GM18868 (cell line): ENCODE results near the gene MVK.

Experiments
- ATAC-seq: cut with Tn5 transposase; IDR thresholded peaks from one replicate; pipeline ENCODE4 v1.9.1; 2021; ENCODE audit warnings: mild to moderate bottlenecking, moderate library complexity; ENCODE audit not compliant: unreplicated experiment

The MVK gene

GRCh38 chr12:109605599-109606228 lies 32.1 kb downstream of the MVK start:
- no peak for ATAC-seq

GRCh38 chr12:109606320-109607028 lies 32.9 kb downstream of the MVK start:
- no peak for ATAC-seq

- ATAC-seq: no peak
Observed at GRCh38 chr12:109607618-109608017, 34.0 kb downstream of the MVK start.

GRCh38 chr12:109608270-109608669 lies 34.7 kb downstream of the MVK start:
- ATAC-seq: no peak

GRCh38 chr12:109608793-109609192 lies 35.2 kb downstream of the MVK start:
- ATAC-seq: no peak

- ATAC-seq: no peak
Observed at GRCh38 chr12:109609342-109609741, 35.7 kb downstream of the MVK start.

- no peak for ATAC-seq
Observed at GRCh38 chr12:109610523-109610922, 36.9 kb downstream of the MVK start.

GRCh38 chr12:109611223-109611622 lies 37.6 kb downstream of the MVK start:
- no peak for ATAC-seq

- no peak for ATAC-seq
Observed at GRCh38 chr12:109612003-109612402, 38.4 kb downstream of the MVK start.

GRCh38 chr12:109612975-109613502 lies 39.4 kb downstream of the MVK start:
- no peak for ATAC-seq

GRCh38 chr12:109613649-109614455 lies 40.3 kb downstream of the MVK start:
- ATAC-seq: no peak

- no peak for ATAC-seq
Observed at GRCh38 chr12:109615556-109616229, 42.1 kb downstream of the MVK start.

- no peak for ATAC-seq
Observed at GRCh38 chr12:109617491-109617890, 43.9 kb downstream of the MVK start.

- ATAC-seq: no peak
Observed at GRCh38 chr12:109618082-109618481, 44.5 kb downstream of the MVK start.

- ATAC-seq: no peak
Observed at GRCh38 chr12:109619002-109619604, 45.5 kb downstream of the MVK start.

GRCh38 chr12:109621211-109621694 lies 47.7 kb downstream of the MVK start:
- no peak for ATAC-seq

- no peak for ATAC-seq
Observed at GRCh38 chr12:109621901-109622364, 48.3 kb downstream of the MVK start.

GRCh38 chr12:109624467-109624866 lies 50.9 kb downstream of the MVK start:
- no peak for ATAC-seq

- ATAC-seq: no peak
Observed at GRCh38 chr12:109625131-109625559, 51.6 kb downstream of the MVK start.

GRCh38 chr12:109625749-109626377 lies 52.3 kb downstream of the MVK start:
- no peak for ATAC-seq
